CD1c-positive myeloid dendritic cell (primary cell): ENCODE measurements around the gene ZBTB46.

Source experiments
- DNase-seq: peaks from one replicate; pipeline ENCODE4 v3.0.0-alpha.2; 2016; ENCODE audit errors: extremely low spot score

The ZBTB46 gene

DNA sequence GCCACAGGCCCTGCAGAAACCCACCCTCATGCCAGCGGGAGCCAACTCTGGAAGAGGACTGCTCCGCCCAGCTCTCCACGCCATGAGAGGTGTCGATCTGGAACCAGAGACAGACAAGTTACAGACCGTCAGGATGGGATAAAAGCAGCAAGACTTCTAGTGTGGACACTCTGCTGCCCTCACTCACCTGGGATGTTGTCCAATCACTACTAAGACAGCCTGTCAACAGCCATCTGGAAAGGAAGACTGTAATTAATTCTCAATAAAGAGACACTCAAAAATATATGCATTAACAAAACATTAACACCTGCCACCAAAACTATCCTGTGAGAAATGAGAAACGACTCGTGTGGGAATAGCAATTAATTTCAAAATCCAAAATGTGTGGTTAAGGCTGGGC is 63.2 kb downstream of the ZBTB46 start:
- no peak for DNase-seq

DNA sequence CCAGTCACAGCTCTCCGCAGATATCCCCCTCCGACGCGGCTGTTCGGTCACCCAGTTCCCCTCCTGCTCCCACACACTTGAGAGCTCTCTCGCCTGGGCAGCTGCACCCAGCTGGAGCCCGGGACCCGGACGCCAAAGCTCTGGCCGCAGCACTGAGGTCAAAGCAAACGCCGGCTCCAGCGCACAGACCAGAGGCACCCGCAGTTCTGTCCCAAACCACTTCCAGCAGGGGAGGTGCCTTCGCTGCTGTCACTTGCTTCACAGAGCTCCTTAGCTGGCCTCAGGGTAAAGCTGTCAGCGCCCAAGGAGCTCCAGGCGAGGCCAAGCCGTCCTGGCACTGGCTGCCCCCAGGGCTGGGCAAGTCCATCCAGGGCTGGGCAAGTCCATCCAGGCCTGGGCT is 63.6 kb downstream of the ZBTB46 start:
- no peak for DNase-seq

DNA sequence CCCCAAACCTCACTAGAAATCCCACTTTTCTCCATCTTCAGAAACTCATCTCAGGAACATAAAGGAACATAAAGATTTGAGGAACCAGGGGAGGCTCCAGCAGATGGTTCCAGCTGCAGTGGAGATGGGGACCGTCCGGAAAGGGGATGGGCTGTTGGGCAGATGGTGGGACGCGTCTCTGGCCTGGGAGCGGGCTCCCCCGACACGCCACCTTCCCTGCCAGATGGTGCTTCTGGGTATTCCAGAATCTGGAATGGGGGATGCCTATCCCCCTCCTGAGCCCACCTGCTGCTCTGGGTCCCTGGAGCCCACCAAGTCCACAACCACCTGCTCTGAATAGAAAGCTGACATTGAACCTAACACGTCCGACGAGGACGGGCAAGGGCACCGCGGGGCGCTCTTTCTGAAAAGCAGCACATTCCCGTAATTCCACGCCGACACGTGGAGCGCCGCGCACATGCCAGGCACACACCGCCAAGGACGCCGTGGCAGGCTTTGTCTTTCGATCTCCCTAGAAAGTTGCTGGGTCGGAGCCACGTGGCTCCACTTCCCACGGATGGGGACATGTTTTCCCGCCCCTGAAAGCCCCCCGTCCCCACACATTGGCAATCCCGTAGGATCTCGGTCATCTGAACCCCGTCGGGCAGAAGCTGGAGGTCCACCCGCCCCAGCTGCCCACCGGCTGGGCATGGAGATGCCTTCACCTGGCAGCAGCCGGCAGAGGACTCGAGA is 64.2 kb downstream of the ZBTB46 start:
- DNase-seq: no peak

DNA sequence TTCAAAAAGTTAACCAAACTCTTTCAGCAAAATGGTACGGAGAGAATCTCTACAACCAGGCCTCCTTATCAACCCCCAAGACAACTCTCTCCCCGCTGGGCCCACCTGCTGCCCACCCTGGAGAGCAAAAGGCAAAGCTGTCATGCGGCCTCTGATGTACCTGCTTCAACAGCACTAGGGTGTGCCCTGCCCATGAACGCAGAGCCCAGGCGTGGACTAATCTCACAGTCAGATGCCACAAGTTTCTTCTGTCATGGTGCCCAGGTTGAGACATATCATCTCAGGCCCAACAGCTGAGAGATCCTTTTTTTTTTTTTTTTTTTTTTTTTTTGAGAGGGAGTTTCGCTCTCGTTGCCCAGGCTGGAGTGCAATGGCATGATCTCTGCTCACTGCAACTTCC is 65.2 kb downstream of the ZBTB46 start:
- DNase-seq: no peak

DNA sequence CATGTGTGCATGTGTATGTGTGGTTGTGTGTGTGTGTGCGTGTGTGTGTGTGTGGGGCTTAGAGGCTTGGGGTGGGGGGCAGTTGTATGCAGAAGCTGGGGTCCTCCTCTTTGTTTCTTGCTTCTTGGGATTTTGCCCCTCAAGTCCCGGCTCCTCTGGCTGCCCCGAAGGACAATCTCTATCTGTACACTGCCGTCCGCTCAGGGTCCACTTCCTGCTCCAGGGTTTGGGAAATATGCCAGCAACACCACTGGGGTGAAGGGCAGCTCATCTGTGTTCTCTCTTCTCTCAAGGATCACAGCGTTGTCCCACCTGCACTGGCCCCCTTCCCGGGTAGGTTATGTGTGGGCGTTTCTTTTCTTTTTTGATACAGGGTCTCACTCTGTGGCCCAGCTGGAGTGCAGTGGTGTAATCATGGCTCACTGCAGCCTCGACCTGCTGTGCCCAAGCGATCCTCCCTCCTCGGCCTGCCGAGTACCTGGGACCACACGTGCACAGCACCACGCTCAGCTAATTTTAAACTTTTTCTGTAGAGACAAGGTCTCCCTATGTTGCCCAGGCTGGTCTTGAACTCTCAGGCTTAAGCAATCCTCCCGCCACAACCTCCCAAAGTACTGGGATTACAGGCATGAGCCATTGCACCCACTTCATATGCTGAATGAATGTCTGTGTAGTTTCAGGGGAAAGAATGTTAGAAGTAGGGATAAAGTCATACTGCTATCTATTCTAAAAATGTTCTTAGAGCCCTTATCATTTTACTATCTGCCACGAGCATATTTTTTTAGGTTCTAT is 65.8 kb downstream of the ZBTB46 start:
- DNase-seq: no peak

DNA sequence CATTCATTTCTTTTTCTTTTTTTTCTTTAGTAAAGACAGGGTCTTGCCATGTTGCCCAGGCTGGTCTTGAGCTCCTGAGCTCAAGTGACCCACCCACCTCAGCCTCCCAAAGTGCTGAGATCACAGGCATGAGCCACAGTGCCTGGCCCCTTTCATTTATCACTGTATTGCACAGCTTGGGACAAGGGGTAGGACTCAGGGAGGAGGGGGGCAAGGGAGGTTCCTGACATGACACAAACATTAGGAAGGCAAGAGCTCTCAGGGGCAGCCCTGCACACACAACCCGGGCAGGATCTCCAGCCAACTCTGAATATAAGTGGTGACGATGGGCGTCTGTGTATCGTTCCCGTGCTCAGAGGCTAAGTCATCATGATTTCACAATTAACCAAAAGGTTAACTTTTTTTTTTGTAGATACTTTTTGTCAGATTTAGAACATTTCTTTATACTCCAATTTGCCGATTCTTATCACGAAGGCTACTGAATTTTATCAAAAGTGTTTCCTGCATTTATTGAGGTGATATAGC is 71.6 kb downstream of the ZBTB46 start:
- DNase-seq: no peak

DNA sequence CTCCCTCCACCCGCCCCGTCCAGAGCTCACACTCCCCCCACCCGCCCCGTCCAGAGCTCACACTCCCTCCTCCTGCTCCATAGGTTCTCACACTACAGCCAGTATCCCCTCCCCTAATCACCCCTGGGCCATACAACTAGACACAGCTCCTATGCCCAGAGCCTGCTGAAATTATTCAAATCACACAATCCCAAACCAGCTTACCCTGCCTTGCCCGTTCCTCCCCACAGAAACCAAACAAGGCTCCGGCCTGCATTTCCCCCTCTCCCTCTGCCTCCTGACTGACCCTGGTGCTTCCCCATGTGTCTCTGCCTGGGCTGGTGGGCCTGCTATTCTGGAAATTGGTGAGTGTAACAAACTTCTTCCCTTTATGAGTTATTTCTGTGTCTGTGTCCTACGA is 72.9 kb downstream of the ZBTB46 start:
- DNase-seq: no peak

DNA sequence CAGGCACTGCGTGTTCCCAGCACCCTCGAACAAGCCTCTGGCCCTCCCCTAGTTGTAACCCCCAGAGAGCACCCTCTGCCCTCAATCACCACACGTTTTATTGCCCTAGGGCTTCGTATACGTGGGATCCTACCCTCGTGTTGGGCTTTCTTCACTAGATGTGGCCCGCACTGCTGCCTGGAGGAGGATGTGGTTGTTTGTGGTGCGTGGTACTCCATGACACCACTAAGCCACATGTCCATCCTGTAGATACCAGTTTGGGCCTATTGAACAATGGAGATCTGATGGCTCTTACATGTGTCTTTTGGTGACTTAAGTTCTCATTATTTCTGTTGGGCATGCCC is 74.4 kb downstream of the ZBTB46 start:
- no peak for DNase-seq

DNA sequence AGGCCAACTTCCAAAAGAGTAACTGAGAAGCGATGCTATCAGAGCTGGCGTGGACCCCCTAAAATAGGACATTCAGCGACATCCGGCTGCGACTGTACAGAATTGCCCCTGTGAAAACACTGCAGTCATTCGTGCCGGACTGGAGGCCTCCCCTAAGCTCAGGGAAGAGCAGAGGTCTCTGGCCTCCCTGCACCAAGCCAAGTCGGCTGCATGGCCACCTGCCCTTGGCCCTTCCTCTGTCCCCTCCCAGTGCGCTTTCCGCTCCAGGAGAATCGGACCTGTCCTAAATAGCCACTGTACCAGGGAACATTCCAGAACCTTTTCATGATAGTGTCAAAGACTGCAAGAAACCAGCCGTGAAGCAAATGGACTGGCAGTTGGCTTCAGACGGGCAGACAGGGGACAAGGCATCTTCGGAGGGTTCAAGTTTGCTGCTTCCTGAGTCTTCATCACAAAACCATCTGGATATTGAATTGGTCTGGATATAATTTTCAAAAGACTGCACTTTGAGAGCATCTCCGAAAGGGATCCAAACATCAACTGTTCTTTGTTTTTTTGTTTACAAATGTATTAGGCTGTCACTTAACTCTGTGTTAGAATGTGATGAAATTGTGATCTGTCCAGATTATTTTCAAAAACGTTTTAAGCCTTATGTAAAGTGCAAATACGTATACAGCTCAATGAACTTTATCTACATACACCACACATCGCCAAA is 75.0 kb downstream of the ZBTB46 start:
- DNase-seq: no peak

DNA sequence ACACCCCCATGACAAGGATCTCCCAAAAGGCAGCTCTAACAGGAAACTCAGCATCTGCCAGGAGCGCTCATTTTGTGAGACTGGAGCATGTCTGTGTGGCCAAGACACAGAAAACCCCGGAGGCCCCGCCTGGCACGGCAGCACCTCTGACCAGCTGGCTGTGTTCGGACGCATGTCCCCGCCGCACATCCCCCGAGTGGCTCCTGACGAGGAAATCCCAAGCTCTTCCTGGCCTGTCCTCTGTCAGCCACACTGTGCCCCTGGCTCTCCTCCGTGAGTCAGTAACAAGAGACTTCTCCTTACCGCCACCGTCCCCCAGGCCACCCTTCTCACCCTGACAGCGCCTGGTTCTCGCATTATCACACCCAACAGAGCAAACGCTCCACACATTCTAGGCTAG is 77.1 kb downstream of the ZBTB46 start:
- no peak for DNase-seq

DNA sequence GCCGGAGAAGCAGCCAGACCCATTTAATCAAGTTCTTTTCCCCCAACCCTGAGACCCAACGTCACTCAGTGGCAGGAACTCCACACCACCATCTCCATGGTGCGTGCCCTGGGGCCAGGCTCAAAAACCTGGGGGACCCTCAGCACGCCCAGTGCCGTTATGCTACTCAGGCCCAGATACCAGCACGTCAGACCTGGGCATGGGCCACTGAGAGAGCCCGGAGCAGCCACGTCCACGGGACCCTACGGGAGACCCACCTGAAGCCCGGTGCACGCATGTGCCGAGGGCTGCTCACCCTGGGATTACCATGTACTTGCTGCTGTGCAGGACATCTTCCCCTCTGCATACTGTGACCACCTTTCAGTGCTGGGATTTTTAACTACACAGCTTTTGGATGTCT is 77.7 kb downstream of the ZBTB46 start:
- DNase-seq: no peak

DNA sequence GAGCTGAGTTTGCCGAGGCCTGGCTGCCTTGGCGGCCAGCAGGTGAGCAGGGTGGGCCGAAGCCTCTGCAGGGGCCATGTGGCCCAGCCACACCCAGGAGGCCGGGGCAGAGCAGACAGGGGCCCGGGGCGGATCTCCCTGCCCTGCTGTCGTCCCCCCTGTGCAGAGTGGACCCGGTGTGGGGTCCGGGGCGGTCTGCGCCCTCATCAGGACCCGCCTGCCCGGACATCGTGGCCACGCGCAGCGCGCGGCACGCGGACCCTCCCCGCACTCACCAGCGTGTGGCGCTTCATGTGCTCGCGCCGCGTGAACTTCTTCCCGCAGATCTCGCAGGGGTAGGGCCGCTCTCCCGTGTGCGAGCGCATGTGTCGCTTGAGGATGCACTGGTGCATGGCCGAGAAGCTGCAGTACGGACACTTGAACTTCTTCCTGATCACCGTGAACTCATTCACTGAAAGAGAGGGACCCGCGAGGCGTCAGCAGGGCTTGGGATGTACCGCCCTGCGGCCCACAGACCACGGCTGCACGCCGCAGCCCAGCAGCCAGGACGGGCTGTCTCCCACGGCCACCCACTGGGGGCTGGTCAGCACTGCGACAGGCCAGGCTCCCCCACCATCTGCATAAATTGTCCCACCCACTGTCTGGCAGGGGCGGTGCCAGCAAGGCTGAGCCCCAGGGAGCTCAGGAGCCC is 78.5 kb downstream of the ZBTB46 start:
- DNase-seq: no peak

DNA sequence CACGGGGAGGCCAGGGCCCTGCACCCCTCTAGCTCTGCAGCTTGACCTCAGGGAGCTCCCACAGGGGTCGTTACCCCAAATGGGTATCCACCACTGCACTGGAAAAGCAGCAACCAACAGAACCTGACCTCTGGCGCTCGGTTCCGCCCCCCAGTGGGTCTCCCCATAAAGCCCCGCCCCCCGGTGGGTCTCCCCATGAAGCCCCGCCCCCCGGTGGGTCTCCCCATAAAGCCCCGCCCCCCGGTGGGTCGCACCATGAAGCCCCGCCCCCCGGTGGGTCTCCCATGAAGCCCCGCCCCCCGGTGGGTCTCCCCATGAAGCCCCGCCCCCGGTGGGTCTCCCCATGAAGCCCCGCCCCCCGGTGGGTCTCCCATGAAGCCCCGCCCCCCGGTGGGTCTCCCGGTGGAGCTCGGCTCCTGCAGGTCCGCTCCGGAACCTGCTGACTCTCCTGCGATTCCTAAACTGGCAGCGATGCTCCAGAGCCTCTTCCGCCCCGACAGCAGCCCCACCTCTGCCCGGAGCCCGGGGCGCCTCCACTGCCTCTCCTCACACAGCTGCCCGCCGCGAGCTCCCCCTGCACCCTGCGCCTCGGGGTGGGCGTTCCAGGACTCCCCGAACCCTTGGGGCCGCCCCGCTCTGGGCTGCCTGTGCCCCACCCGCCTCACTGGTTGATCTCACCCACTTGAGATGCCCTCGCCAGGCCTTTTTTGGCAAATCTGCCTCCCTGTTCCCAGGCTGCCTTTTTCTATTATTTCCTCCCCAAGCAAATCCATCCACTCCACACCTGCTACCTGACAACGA is 79.4 kb downstream of the ZBTB46 start:
- no peak for DNase-seq

DNA sequence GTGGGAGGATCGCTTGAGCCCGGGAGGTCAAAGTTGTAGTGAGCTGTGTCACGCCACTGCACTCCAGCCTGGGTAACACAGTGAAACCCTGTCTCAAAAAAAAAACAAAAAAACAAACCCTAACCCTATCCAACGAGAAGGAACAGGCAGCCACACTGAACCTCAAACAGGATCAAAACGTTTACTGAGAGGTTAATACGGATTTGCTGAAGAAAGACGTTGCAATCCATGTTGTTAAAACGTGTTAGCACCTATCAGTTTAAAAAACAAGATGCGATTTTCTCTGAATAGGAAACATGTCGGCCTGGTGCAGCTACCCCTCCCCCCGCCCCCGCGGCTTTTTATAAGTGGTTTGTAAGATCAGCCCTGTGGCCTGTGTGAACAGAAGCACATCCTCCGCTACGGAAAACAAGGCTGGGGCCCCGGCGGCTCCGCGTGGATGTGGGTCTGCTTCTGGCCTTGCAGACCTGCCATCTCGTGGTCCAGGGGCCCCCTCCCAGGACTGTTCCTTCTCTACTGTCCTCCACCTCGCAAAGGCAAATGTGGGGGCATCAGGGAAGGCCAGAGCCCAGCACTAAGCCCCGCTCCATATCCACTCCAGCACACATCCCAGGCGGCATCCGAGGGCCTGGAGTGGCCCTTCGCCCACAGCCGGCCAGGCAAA is 80.1 kb downstream of the ZBTB46 start:
- peak; percentile 39 for DNase-seq

DNA sequence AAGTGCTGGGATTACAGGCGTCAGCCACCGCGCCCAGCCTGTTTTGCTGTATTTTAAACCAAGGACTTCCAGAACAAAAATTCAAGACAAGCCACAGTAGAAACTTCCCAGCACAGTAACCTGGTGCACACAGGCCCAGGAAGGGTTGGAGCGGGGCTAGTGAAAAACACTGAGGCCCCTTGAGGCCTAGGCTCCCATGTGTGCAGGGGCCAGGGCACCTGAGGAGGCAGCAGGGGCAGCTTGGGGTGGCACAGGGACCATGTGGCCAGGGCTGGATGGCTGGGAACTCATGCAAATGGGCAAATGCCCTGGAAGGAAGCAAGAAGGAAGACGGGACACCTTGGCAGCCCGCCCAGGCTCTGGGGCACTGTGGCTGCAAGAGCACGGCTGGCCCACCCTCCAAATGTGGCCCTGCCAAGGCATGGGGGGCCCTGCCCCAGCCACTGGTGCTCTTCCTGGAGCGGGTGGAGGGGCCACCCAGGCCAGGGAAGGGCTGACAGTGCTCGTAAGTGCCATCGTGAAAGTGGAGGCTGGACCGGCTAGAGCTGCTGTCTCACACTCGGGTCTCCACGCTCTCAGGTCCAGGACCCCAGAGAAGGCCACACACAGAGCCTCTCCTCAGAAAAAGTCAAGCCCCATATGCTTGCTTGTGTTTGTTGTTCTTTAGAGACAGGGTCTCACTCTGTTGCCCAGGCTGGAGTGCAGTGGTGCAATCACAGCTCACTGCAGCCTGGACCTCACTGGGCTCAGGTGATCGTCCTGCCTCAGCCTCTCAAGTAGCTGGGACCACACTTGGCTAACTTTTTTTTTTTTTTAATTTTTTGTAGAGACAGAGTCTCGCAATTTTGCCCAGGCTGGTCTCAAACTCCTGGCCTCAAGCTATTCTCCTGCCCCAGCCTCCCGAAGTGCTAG is 81.2 kb downstream of the ZBTB46 start:
- DNase-seq: no peak

DNA sequence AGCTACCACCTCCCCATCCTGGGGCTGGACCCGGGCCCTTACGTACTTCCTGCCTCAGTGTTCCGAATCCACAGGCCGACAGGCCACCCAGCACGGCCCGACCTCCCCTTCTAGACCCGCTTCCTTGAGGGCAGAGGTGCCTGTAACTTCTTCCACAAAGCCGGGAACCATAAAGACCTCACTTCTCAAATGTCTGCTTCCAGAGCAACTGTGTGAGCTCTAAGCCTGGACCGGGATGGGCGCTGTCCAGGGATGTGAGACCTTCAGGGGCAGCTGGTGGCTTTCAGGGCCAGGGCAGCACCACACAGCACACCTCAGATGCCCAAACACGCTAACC is 82.2 kb downstream of the ZBTB46 start:
- DNase-seq: no peak

DNA sequence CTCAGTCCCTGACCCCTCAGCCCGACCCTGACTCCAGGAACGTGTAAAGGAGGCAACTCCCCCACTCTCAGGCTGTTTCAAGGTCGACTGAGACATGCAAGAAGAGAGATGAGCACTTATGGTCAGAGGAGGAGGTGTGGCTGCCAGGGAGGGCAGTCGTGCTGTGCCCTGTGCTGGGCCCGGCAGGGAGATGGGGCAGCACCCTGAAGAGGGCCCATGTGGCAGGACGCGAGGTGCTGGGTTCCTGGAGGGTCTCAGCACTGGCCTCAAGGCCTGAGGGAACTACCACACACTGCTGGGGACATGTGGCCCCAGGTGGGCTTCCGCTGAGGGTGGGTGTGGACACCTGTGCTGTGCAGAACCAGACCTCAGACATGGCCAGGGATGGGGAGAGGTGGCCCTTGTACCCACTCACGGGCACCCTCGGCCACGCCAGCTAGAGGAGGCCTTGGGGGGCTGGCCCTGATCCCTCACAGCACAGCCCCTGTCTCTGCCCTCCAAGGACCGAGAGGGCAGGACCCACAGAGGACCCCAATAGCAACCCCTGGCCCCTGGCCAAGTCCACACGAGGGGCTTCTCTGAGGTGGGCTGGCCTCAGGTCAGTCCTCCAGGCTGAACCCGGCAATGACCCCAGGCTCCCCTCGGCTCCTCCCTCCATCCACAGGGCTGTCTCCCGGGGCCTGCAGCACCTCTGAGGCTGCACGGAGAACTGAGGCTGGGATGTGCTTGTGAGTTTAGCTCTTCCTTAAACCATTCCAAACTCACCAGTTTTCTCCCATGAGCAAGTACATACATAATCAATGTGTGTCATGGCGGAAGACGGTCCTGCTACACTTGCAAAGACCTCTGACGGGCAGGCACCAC is 82.8 kb downstream of the ZBTB46 start:
- no peak for DNase-seq

DNA sequence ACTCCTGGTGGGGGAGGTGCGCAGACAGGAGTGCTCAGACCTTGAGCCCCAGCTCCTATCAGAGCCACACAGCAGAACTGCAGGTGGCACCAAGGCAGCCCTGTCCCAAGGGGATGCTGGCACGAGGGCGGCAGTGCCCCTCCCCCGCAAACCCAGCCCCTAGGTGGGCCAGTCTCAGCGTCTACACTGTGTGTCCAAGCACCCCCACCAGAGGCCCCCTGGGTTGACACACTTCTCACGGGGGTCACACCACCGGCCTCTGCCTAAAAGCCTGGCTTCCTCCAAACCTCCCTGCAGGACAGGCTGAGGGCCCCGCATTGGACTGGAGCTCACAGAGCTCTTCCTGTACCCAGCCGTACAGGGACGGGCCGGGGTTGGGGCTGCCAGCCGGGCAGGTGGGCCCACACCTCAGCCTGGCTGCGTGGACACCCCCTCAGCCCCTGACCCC is 83.4 kb downstream of the ZBTB46 start:
- no peak for DNase-seq
